ENCODE results near the gene BRINP1. TPM values are rescaled to one million over a fixed set of nuclear protein-coding genes. Genes with fewer than 3 reads are reported as not detected.

Gene BRINP1
- total and polyA plus RNA-seq, 10 of the 15 experiments (the other 5 are each of a cell fraction or from before 2014, with no cell fraction given), result not detected

DNA sequence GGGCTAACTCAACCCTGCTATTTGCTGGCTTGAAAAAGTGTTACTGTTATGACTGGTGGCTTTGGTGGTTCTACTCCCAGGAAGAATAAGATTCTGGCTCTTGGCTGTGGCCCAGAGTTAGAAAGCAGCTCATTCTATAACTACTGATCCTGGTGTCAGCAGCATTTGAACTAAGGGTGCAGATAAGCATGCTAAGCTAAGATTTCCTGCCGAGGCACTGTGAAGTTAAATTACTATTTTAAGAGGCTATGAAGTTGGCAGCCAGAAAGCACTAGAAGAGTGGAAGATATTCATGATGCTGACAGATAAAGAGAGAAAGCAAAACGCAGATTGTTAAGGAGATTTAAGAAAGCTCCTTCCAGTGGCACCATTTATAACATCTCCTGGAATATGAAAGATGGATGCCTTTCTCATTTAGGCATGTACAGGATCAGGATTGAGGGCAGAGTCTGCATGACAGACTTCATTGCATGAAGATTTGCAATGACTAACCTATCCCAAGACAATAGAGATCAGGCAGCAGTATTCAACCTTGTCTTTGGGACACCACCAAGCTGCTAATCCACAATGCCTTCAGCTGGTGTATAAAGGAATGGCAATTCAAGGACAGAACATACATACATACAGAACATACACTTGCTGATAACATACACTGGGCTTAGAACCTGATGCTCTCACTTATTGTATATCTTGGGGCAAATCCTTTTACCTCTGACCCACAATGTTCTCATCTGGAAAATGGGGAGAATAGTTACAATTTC is 11.7 kb downstream of the BRINP1 start:
- ATAC-seq (no peak), FAIRE-seq (no peak), DNase-seq (ENCODE audit: low read depth, low spot score) (no peak)
- H3K4me2 ChIP-seq (ENCODE audit: control insufficient read depth, insufficient read depth), result no peak overlapping the region
- no peak overlapping the region for H3K9ac ChIP-seq (ENCODE audit: control insufficient read depth, insufficient read depth, low read length)
- in situ Hi-C loops (cut with MboI) (no loop called here), intact Hi-C loops (cut with micrococcal nuclease; ENCODE audit: unreplicated experiment) (loop anchor here (2.0 kb wide), 1 partner anchor 19 kb away; no protein-coding TSS in a partner anchor)
- CTCF ChIA-PET, result no interaction called here
- no peaks in the 10 kb centered on the region for H3K9me3 ChIP-seq (replicated peaks; ENCODE audit: control insufficient read depth, insufficient read depth, low read length)
- H2AFZ ChIP-seq (ENCODE audit: control insufficient read depth, low read depth, low read length), result no peak overlapping the region
- no peaks in the 10 kb centered on the region for H3K4me1 ChIP-seq (ENCODE audit: control insufficient read depth, insufficient read depth, low read length)
- no peak overlapping the region for H3K27ac ChIP-seq (ENCODE audit: control insufficient read depth, insufficient read depth)
- POLR2A ChIA-PET, result no interaction called here
- 16% methylated on average over 2 of the region's 2 CpGs for WGBS (ENCODE audit: insufficient coverage, insufficient replicate concordance, low lambda C conversion rate, missing lambda C conversion rate)
- H3K36me3 ChIP-seq (ENCODE audit: control insufficient read depth in 2 of 2, insufficient read depth in 2 of 2, low read length in 1 of 2), result no peaks in the 10 kb centered on the region
- H3K4me3 ChIP-seq, result no peak overlapping the region
- no peaks in the 10 kb centered on the region for H4K20me1 ChIP-seq (ENCODE audit: control insufficient read depth, insufficient read depth)
- no peaks in the 10 kb centered on the region for H3K79me2 ChIP-seq (ENCODE audit: control insufficient read depth, insufficient read depth, low read length)
- no peak for TF ChIP-seq RAD51 (IDR thresholded peaks at IDR 0.05)
- no peak for TF ChIP-seq ZBTB11 (CRISPR knock-in tag; IDR thresholded peaks at IDR 0.05)
- TF ChIP-seq, protein P1, sequence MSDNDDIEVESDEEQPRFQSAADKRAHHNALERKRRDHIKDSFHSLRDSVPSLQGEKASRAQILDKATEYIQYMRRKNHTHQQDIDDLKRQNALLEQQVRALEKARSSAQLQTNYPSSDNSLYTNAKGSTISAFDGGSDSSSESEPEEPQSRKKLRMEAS (IDR thresholded peaks at IDR 0.05; ENCODE audit: low read depth, low read length), result no peak
- no peak for TF ChIP-seq PML (IDR thresholded peaks at IDR 0.05; ENCODE audit: low read length)
- TF ChIP-seq, protein P2, sequence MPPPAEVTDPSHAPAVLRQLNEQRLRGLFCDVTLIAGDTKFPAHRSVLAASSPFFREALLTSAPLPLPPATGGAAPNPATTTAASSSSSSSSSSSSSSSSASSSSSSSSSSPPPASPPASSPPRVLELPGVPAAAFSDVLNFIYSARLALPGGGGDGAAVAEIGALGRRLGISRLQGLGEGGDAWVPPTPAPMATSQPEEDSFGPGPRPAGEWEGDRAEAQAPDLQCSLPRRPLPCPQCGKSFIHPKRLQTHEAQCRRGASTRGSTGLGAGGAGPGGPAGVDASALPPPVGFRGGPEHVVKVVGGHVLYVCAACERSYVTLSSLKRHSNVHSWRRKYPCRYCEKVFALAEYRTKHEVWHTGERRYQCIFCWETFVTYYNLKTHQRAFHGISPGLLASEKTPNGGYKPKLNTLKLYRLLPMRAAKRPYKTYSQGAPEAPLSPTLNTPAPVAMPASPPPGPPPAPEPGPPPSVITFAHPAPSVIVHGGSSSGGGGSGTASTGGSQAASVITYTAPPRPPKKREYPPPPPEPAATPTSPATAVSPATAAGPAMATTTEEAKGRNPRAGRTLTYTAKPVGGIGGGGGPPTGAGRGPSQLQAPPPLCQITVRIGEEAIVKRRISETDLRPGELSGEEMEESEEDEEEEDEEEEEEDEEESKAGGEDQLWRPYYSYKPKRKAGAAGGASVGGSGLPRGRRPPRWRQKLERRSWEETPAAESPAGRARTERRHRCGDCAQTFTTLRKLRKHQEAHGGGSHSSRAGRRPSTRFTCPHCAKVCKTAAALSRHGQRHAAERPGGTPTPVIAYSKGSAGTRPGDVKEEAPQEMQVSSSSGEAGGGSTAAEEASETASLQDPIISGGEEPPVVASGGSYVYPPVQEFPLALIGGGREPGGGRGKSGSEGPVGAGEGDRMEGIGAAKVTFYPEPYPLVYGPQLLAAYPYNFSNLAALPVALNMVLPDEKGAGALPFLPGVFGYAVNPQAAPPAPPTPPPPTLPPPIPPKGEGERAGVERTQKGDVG (CRISPR knock-in tag; IDR thresholded peaks at IDR 0.05), result no peak
- no peak for TF ChIP-seq ZZZ3 (IDR thresholded peaks at IDR 0.05; ENCODE audit: control insufficient read depth, insufficient read length, low read depth)
- no peak for TF ChIP-seq IKZF2 (IDR thresholded peaks at IDR 0.05)
- no peak for TF ChIP-seq EED (IDR thresholded peaks at IDR 0.05; ENCODE audit: low read depth)
- RAD21 ChIA-PET (ENCODE audit: unreplicated experiment), result no interaction called here
- SMC1A ChIA-PET (ENCODE audit: uncharacterized antibody, unreplicated experiment), result no interaction called here
- H3K27me3 ChIP-seq (replicated peaks in 1 of 2; ENCODE audit: control insufficient read depth in 2 of 2, insufficient read depth in 2 of 2, low read length in 1 of 2), result no peaks in the 10 kb centered on the region
- BruUV-seq (replicated peaks), result no TSS peak

Measured in GM12878 (cell line).